GM12891 (cell line): ENCODE results near the gene ZNF200.

ENCODE experiments used
- PAX5 ChIP-seq: IDR thresholded peaks from 2 replicates; pipeline ENCODE4 v1.6.1; 2011; ENCODE audit warnings: low read length, moderate library complexity, mild to moderate bottlenecking; ENCODE audit not compliant: insufficient read depth, severe bottlenecking
- POLR2A ChIP-seq: IDR thresholded peaks from 2 replicates; pipeline ENCODE4 v1.6.1; 2011; ENCODE audit warnings: low read depth, low read length, control low read depth
- POLR2AphosphoS5 ChIP-seq: IDR thresholded peaks from 2 replicates; pipeline ENCODE4 v1.6.1; 2011; ENCODE audit warnings: low read depth, low read length, control low read depth
- POU2F2 ChIP-seq: IDR thresholded peaks from 2 replicates; pipeline ENCODE4 v1.6.1; 2011; ENCODE audit warnings: low read depth, mild to moderate bottlenecking, control low read depth, low read length, moderate library complexity
- SPI1 ChIP-seq: IDR thresholded peaks from 2 replicates; pipeline ENCODE4 v1.6.1; 2011; ENCODE audit warnings: low read depth, low read length, control low read depth
- TAF1 ChIP-seq: IDR thresholded peaks from 2 replicates; pipeline ENCODE4 v1.6.1; 2011; ENCODE audit warnings: low read depth, low read length, control low read depth

- TF ChIP-seq PAX5 (no peak), POLR2A (no peak), TAF1 (no peak), POU2F2 (no peak), POLR2AphosphoS5 (no peak), SPI1 (no peak)
Observed at GRCh38 chr16:3187798-3188674, 46.9 kb downstream of the ZNF200 start, which contains the start of gene OR1F1.
